HUES48 (cell line): ENCODE data around the gene CKLF.
"Not testable (repeated sequence)": the region's sequence is repeated elsewhere in the genome, so short reads cannot be mapped to it uniquely, and the experiment has no call there.

Source experiments
- H3K27ac ChIP-seq: one replicate; pipeline ENCODE4 v1.7.0; 2013; ENCODE audit warnings: low read depth, low read length, inconsistent platforms
- H3K27me3 ChIP-seq: 2 replicates; pipeline ENCODE4 v1.6.1; 2013; ENCODE audit warnings: mild to moderate bottlenecking, low read length; ENCODE audit not compliant: control insufficient read depth, insufficient read depth
- H3K36me3 ChIP-seq: 2 replicates; pipeline ENCODE4 v1.6.1; 2013; ENCODE audit warnings: low read length; ENCODE audit not compliant: control insufficient read depth, insufficient read depth
- H3K4me1 ChIP-seq: 2 replicates; pipeline ENCODE4 v1.6.1; 2013; ENCODE audit warnings: mild to moderate bottlenecking, low read length; ENCODE audit not compliant: control insufficient read depth, insufficient read depth
- H3K4me3 ChIP-seq: 2 replicates; pipeline ENCODE4 v1.5.1; 2013; ENCODE audit warnings: mild to moderate bottlenecking, low read depth, low read length
- H3K9ac ChIP-seq: 2 replicates; pipeline ENCODE4 v1.6.1; 2013; ENCODE audit warnings: mild to moderate bottlenecking, low read depth, low read length, moderate library complexity
- H3K9me3 ChIP-seq: 2 replicates; pipeline ENCODE4 v1.6.1; 2013; ENCODE audit warnings: low read length; ENCODE audit not compliant: control insufficient read depth, insufficient read depth

The CKLF gene

GRCh38 chr16:66588981-66589713 is 36.8 kb downstream of the CKLF start:
- H3K9ac ChIP-seq = no peak overlapping the region
- H3K36me3 ChIP-seq = no peaks in the 10 kb centered on the region
- no peak overlapping the region for H3K27ac ChIP-seq
- H3K9me3 ChIP-seq = no peaks in the 10 kb centered on the region
- no peaks in the 10 kb centered on the region for H3K27me3 ChIP-seq
- H3K4me3 ChIP-seq = no peak overlapping the region
- H3K4me1 ChIP-seq = no peaks in the 10 kb centered on the region

- H3K27ac ChIP-seq = no peak overlapping the region
- no peaks in the 10 kb centered on the region for H3K27me3 ChIP-seq
- H3K9ac ChIP-seq = no peak overlapping the region
- H3K4me1 ChIP-seq = no peaks in the 10 kb centered on the region
- H3K36me3 ChIP-seq = no peaks in the 10 kb centered on the region
- H3K9me3 ChIP-seq = no peaks in the 10 kb centered on the region
- no peak overlapping the region for H3K4me3 ChIP-seq
These were observed 37.9 kb downstream of the CKLF start for GRCh38 chr16:66590322-66590721.

- Histone ChIP-seq H3K36me3 (no peaks in the 10 kb centered on the region), H3K27ac (no peak overlapping the region), H3K9me3 (no peaks in the 10 kb centered on the region), H3K27me3 (no peaks in the 10 kb centered on the region), H3K4me3 (no peak overlapping the region), H3K4me1 (no peaks in the 10 kb centered on the region), H3K9ac (no peak overlapping the region)
These were observed 38.6 kb downstream of the CKLF start for GRCh38 chr16:66591018-66591417.

GRCh38 chr16:66592241-66592640 is 39.9 kb downstream of the CKLF start:
- Histone ChIP-seq H3K4me3 (no peak overlapping the region), H3K9me3 (no peaks in the 10 kb centered on the region), H3K9ac (no peak overlapping the region), H3K4me1 (no peaks in the 10 kb centered on the region), H3K27ac (no peak overlapping the region), H3K27me3 (no peaks in the 10 kb centered on the region), H3K36me3 (no peaks in the 10 kb centered on the region)

GRCh38 chr16:66592814-66593213 is 40.4 kb downstream of the CKLF start:
- Histone ChIP-seq H3K4me3 (no peak overlapping the region), H3K27ac (no peak overlapping the region), H3K27me3 (no peaks in the 10 kb centered on the region), H3K9me3 (no peaks in the 10 kb centered on the region), H3K4me1 (no peaks in the 10 kb centered on the region), H3K36me3 (no peaks in the 10 kb centered on the region), H3K9ac (no peak overlapping the region)

- Histone ChIP-seq H3K36me3 (no peaks in the 10 kb centered on the region), H3K27me3 (no peaks in the 10 kb centered on the region), H3K4me3 (no peak overlapping the region), H3K27ac (no peak overlapping the region), H3K9me3 (no peaks in the 10 kb centered on the region), H3K4me1 (no peaks in the 10 kb centered on the region), H3K9ac (no peak overlapping the region)
These were observed 42.4 kb downstream of the CKLF start for GRCh38 chr16:66594739-66595138.

GRCh38 chr16:66596559-66596958 is 44.2 kb downstream of the CKLF start:
- not testable (repeated sequence) for H3K9me3 ChIP-seq, H3K36me3 ChIP-seq, H3K9ac ChIP-seq, H3K4me1 ChIP-seq, H3K27ac ChIP-seq, H3K27me3 ChIP-seq, H3K4me3 ChIP-seq

- H3K36me3 ChIP-seq = no peaks in the 10 kb centered on the region
- H3K27me3 ChIP-seq = no peaks in the 10 kb centered on the region
- H3K9me3 ChIP-seq = no peaks in the 10 kb centered on the region
- H3K4me3 ChIP-seq = no peak overlapping the region
- no peaks in the 10 kb centered on the region for H3K4me1 ChIP-seq
- no peak overlapping the region for H3K27ac ChIP-seq
- H3K9ac ChIP-seq = no peak overlapping the region
These were observed 44.8 kb downstream of the CKLF start for GRCh38 chr16:66596986-66597848.

- Histone ChIP-seq H3K4me3 (no peak overlapping the region), H3K9ac (no peak overlapping the region), H3K9me3 (no peaks in the 10 kb centered on the region), H3K27ac (no peak overlapping the region), H3K36me3 (no peaks in the 10 kb centered on the region), H3K4me1 (no peaks in the 10 kb centered on the region), H3K27me3 (peaks cover 5% of the 10 kb centered on the region; the same call in 1 of the 2 replicates)
These were observed 45.7 kb downstream of the CKLF start for GRCh38 chr16:66598111-66598510.

- Histone ChIP-seq H3K27ac (no peak overlapping the region), H3K4me1 (no peaks in the 10 kb centered on the region), H3K36me3 (no peaks in the 10 kb centered on the region), H3K27me3 (peaks cover 6% of the 10 kb centered on the region; the same call in 1 of the 2 replicates), H3K9ac (no peak overlapping the region), H3K9me3 (no peaks in the 10 kb centered on the region), H3K4me3 (no peak overlapping the region)
These were observed 47.4 kb downstream of the CKLF start for GRCh38 chr16:66599726-66600125.

GRCh38 chr16:66600477-66600876 is 48.1 kb downstream of the CKLF start:
- no peaks in the 10 kb centered on the region for H3K4me1 ChIP-seq
- no peak overlapping the region for H3K4me3 ChIP-seq
- H3K27ac ChIP-seq = no peak overlapping the region
- H3K36me3 ChIP-seq = no peaks in the 10 kb centered on the region
- peaks cover 6% of the 10 kb centered on the region; the same call in 1 of the 2 replicates for H3K27me3 ChIP-seq
- H3K9me3 ChIP-seq = no peaks in the 10 kb centered on the region
- H3K9ac ChIP-seq = no peak overlapping the region
